Activated naive CD4-positive, alpha-beta T cell treated with anti-CD3 and anti-CD28 coated beads, Interleukin-2, amount 50 U/mL, for 72 hours (primary cell): ENCODE data around the gene GOLGA7B. TPM values are rescaled to one million over a fixed set of nuclear protein-coding genes. Genes with fewer than 3 reads are reported as not detected.

ENCODE experiments used
- ATAC-seq, 2 donors: fragments of 150-1000 bp; cut with Tn5 transposase; 2 replicates each; pipeline ENCODE4 v1.10.0; 2021; ENCODE audit warnings: mild to moderate bottlenecking in 2 of 2, moderate library complexity in 2 of 2
- DNase-seq, 2 donors: peaks; one replicate each; pipeline ENCODE4 v3.0.0; 2021 to 2022; ENCODE audit warnings: low spot score in 2 of 2
- H3K27ac Mint-ChIP-seq, 2 donors: one replicate each; pipeline ENCODE4 v1.8.0; 2022; ENCODE audit warnings: mild to moderate bottlenecking in 2 of 2, mixed read lengths in 2 of 2
- H3K36me3 Mint-ChIP-seq, 2 donors: one replicate each; pipeline ENCODE4 v1.8.0; 2022; ENCODE audit warnings: mixed read lengths in 2 of 2
- H3K9me3 Mint-ChIP-seq, 2 donors: one replicate each; pipeline ENCODE4 v1.8.0; 2022; ENCODE audit warnings: mixed read lengths in 2 of 2
- total RNA-seq, 2 donors: library from RNA; stranded (reverse); gene quantifications; one replicate each; pipeline ENCODE4 v1.2.3, GENCODE V29; 2022

GOLGA7B gene
- total RNA-seq, 2 donors from 2014 or later = 0.41 to 0.88 TPM

- ATAC-seq (peak in 1 of 2 donors; percentile 25), DNase-seq (no peak)
Measured at GRCh38 chr10:97919012-97919411, 69.4 kb downstream of the GOLGA7B start.

GRCh38 chr10:97920865-97921264 lies 71.2 kb downstream of the GOLGA7B start:
- no peak for ATAC-seq
- no peak for DNase-seq
- Mint-ChIP-seq H3K27ac (no peak overlapping the region), H3K36me3 (peaks cover 0 to 6% of the 10 kb centered on the region in 2 donors), H3K9me3 (peaks cover 0 to 4% of the 10 kb centered on the region in 2 donors)

More at GRCh38 chr10:97919012-97919411, 69.4 kb downstream of the GOLGA7B start:
- peak overlapping the region in 1 of 2 donors; percentile 45 for H3K27ac Mint-ChIP-seq
- no peaks in the 10 kb centered on the region for H3K36me3 Mint-ChIP-seq
- no peaks in the 10 kb centered on the region for H3K9me3 Mint-ChIP-seq

Other genes starting within 250 kb of the GOLGA7B start
- gene MORN4, start 216.3 kb upstream of the GOLGA7B start, total RNA-seq = 1 to 10 TPM; 1.1 to 6.0 TPM
- 10 to 100 TPM in 1 of 2 donors, 1 to 10 TPM in 1; 9.7 to 13.6 TPM for gene PI4K2A, start 209.2 kb upstream of the GOLGA7B start, total RNA-seq
- gene AVPI1, start 162.6 kb upstream of the GOLGA7B start, total RNA-seq = 1 to 10 TPM; 2.2 to 2.8 TPM
- 1 to 10 TPM in 1 of 2 donors, under 1 TPM in 1; 0.57 to 7.1 TPM for gene MARVELD1, start 136.1 kb upstream of the GOLGA7B start, total RNA-seq
- gene ZFYVE27, start 112.7 kb upstream of the GOLGA7B start, total RNA-seq = 10 to 100 TPM; 28.0 to 29.3 TPM
- not detected for gene SFRP5, start 77.8 kb upstream of the GOLGA7B start, total RNA-seq
- gene CRTAC1, start 180.8 kb downstream of the GOLGA7B start, total RNA-seq = not detected